Parathyroid adenoma (tissue), 2 donors: Measurements from ENCODE around the gene CCDC102A.

ENCODE experiments used
- H2AFZ ChIP-seq: fragments of 300-600 bp; sonication (generic); one replicate; pipeline ENCODE4 v1.7.0; 2017; ENCODE audit warnings: antibody characterized with exemption, mild to moderate bottlenecking
- H3K27ac ChIP-seq: fragments of 300-600 bp; sonication (generic); one replicate; pipeline ENCODE4 v1.7.0; 2017
- H3K27me3 ChIP-seq: fragments of 300-600 bp; sonication (generic); one replicate; pipeline ENCODE4 v1.7.0; 2017; ENCODE audit warnings: low read length; ENCODE audit not compliant: control insufficient read depth, insufficient read depth
- H3K36me3 ChIP-seq: fragments of 300-600 bp; sonication (generic); one replicate; pipeline ENCODE4 v1.7.0; 2017; ENCODE audit warnings: low read length; ENCODE audit not compliant: control insufficient read depth, insufficient read depth
- H3K4me1 ChIP-seq: fragments of 300-600 bp; sonication (generic); one replicate; pipeline ENCODE4 v1.7.0; 2017; ENCODE audit warnings: control low read depth
- H3K4me2 ChIP-seq: fragments of 300-600 bp; sonication (generic); one replicate; pipeline ENCODE4 v1.7.0; 2017; ENCODE audit warnings: low read length
- H3K4me3 ChIP-seq: fragments of 300-600 bp; sonication (generic); one replicate; pipeline ENCODE4 v1.7.0; 2017; ENCODE audit warnings: low read depth, low read length
- H3K79me2 ChIP-seq: fragments of 300-600 bp; sonication (generic); one replicate; pipeline ENCODE4 v1.7.0; 2017; ENCODE audit warnings: control low read depth
- H3K9ac ChIP-seq: fragments of 300-600 bp; sonication (generic); one replicate; pipeline ENCODE4 v1.7.0; 2017; ENCODE audit warnings: mild to moderate bottlenecking
- H3K9me3 ChIP-seq: fragments of 300-600 bp; sonication (generic); one replicate; pipeline ENCODE4 v1.7.0; 2017; ENCODE audit warnings: low read length; ENCODE audit not compliant: control insufficient read depth
- CTCF ChIP-seq: fragments of 300-600 bp; sonication (generic); IDR thresholded peaks from one replicate; pipeline ENCODE4 v1.7.0; 2017; ENCODE audit warnings: antibody characterized with exemption, mild to moderate bottlenecking
- donor health status: primary hyperparathyroidism.

CCDC102A gene

GRCh38 chr16:57478396-57479204, 57.8 kb downstream of the CCDC102A start:
- H3K9ac ChIP-seq, result no peak overlapping the region
- no peak for TF ChIP-seq CTCF
- H3K4me3 ChIP-seq, result peak overlapping the region; percentile 20
- no peak overlapping the region for H3K27ac ChIP-seq
- H3K36me3 ChIP-seq, result no peaks in the 10 kb centered on the region
- H3K27me3 ChIP-seq, result no peaks in the 10 kb centered on the region
- no peaks in the 10 kb centered on the region for H3K9me3 ChIP-seq
- H2AFZ ChIP-seq, result no peak overlapping the region
- H3K79me2 ChIP-seq, result peaks cover 18% of the 10 kb centered on the region
- peak overlapping the region; percentile 15 for H3K4me2 ChIP-seq
- peaks cover 6% of the 10 kb centered on the region for H3K4me1 ChIP-seq

- TF ChIP-seq CTCF, result no peak
- Histone ChIP-seq H3K36me3 (no peaks in the 10 kb centered on the region), H3K79me2 (peaks cover 15% of the 10 kb centered on the region), H3K27me3 (no peaks in the 10 kb centered on the region), H2AFZ (no peak overlapping the region), H3K4me1 (peaks cover 5% of the 10 kb centered on the region), H3K27ac (no peak overlapping the region), H3K4me3 (no peak overlapping the region), H3K4me2 (no peak overlapping the region), H3K9ac (no peak overlapping the region), H3K9me3 (no peaks in the 10 kb centered on the region)
Measured at GRCh38 chr16:57477531-57478202, 58.7 kb downstream of the CCDC102A start.

- TF ChIP-seq CTCF, result no peak
- peaks cover 14% of the 10 kb centered on the region for H3K79me2 ChIP-seq
- peaks cover 5% of the 10 kb centered on the region for H3K4me1 ChIP-seq
- H3K9me3 ChIP-seq, result no peaks in the 10 kb centered on the region
- H3K9ac ChIP-seq, result no peak overlapping the region
- no peak overlapping the region for H3K27ac ChIP-seq
- no peak overlapping the region for H2AFZ ChIP-seq
- no peaks in the 10 kb centered on the region for H3K36me3 ChIP-seq
- no peaks in the 10 kb centered on the region for H3K27me3 ChIP-seq
- H3K4me2 ChIP-seq, result no peak overlapping the region
- H3K4me3 ChIP-seq, result no peak overlapping the region
Measured at GRCh38 chr16:57476546-57477410, 59.6 kb downstream of the CCDC102A start.

DNA sequence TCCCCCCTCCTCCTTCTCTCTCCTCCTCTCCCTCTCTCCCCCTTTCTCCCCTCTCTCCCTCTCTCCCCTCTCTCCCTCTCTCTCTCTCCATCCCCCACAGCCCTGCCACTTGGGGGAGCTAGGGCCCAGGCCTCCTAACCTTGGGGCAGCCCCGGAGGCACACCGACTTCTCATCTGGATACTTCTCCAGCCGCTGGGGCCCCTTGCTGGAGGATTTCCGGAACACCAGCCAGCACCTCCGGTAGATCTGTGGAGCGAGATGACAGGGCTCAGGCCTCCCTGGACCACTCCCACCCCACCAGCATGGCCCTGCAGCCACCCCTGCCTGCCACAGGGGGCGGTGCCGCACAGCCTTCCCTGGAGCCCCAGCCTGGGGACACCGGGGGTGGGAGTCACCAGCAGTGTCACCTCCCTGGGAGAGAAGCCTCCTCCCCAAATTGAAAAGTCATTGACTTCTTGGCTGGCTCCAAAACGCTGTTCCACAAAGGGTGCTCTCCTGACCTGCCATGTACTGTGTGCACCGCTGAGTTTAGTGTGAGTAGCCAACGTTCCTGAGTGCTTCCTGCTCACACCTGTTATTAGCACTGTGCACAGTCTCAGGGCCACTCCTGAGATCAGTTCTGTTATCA, 60.5 kb downstream of the CCDC102A start:
- peaks cover 7% of the 10 kb centered on the region for H3K4me1 ChIP-seq
- H3K4me3 ChIP-seq, result no peak overlapping the region
- H3K9ac ChIP-seq, result no peak overlapping the region
- H3K4me2 ChIP-seq, result no peak overlapping the region
- H3K79me2 ChIP-seq, result peaks cover 11% of the 10 kb centered on the region
- no peak overlapping the region for H3K27ac ChIP-seq
- H3K27me3 ChIP-seq, result no peaks in the 10 kb centered on the region
- no peak overlapping the region for H2AFZ ChIP-seq
- H3K36me3 ChIP-seq, result no peaks in the 10 kb centered on the region
- peak; percentile 60 for TF ChIP-seq CTCF
- no peaks in the 10 kb centered on the region for H3K9me3 ChIP-seq
